CD14-positive monocyte (primary cell): ENCODE data around the gene SDK1. TPM values are rescaled to one million over a fixed set of nuclear protein-coding genes. Genes with fewer than 3 reads are reported as not detected.

ENCODE experiments used
- DNase-seq, 3 donors: peaks; one replicate each; pipeline ENCODE4 v3.0.0-alpha.2; 2011 to 2022
- H2AFZ ChIP-seq: 2 replicates; pipeline ENCODE4 v1.6.0; 2012; ENCODE audit warnings: mild to moderate bottlenecking, low read depth, low read length, inconsistent platforms; ENCODE audit not compliant: insufficient read depth, poor library complexity, severe bottlenecking
- H3K27ac ChIP-seq, 2 donors: 1 replicate in 1 of 2; 2 replicates in 1 of 2; pipeline ENCODE4 v1.5.1; 2012 to 2013; ENCODE audit warnings: low read length in 2 of 2, control low read depth in 1 of 2, inconsistent platforms in 1 of 2, low read depth in 1 of 2, mild to moderate bottlenecking in 1 of 2
- H3K27me3 ChIP-seq, 2 donors: one replicate each; pipeline versions ENCODE4 v1.6.0 to v1.6.1; 2011 to 2013; ENCODE audit warnings: low read length in 2 of 2; ENCODE audit not compliant: control insufficient read depth in 2 of 2, insufficient read depth in 2 of 2
- H3K36me3 ChIP-seq, 2 donors: replicated peaks in 1 of 2; 1 replicate in 1 of 2; 2 replicates in 1 of 2; pipeline versions ENCODE4 v1.5.1 to v1.6.1; 2012 to 2013; ENCODE audit warnings: low read length in 2 of 2, control low read depth in 1 of 2, inconsistent platforms in 1 of 2, mild to moderate bottlenecking in 1 of 2; ENCODE audit not compliant: insufficient read depth in 2 of 2, control insufficient read depth in 1 of 2
- H3K4me1 ChIP-seq, 2 donors: 1 replicate in 1 of 2; 2 replicates in 1 of 2; pipeline versions ENCODE4 v1.5.1 to v1.6.1; 2012 to 2013; ENCODE audit warnings: low read length in 2 of 2, control low read depth in 1 of 2, inconsistent platforms in 1 of 2, mild to moderate bottlenecking in 1 of 2, moderate library complexity in 1 of 2; ENCODE audit not compliant: insufficient read depth in 2 of 2, control insufficient read depth in 1 of 2
- H3K4me2 ChIP-seq: replicated peaks from 2 replicates; pipeline ENCODE3; 2012; ENCODE audit warnings: low read length, moderate library complexity, mild to moderate bottlenecking; ENCODE audit not compliant: poor library complexity, severe bottlenecking; ENCODE audit errors: extremely low read depth
- H3K4me3 ChIP-seq, 3 experiments: fragments of 200-600 bp in 1 of 3; sonication (generic) in 1 of 3; replicated peaks in 1 of 3; 1 replicate in 2 of 3; 2 replicates in 1 of 3; pipeline ENCODE4 v1.5.1; 2011 to 2013; ENCODE audit warnings: low read length in 3 of 3, mild to moderate bottlenecking in 3 of 3, control low read depth in 2 of 3, low read depth in 2 of 3, inconsistent platforms in 1 of 3, moderate library complexity in 1 of 3
- H3K79me2 ChIP-seq: 2 replicates; pipeline ENCODE4 v1.6.0; 2012; ENCODE audit warnings: mild to moderate bottlenecking, control low read depth, inconsistent platforms, low read length, moderate library complexity; ENCODE audit not compliant: insufficient read depth
- H3K9ac ChIP-seq: 2 replicates; pipeline ENCODE4 v1.6.0; 2017; ENCODE audit warnings: low read length, mild to moderate bottlenecking; ENCODE audit not compliant: insufficient read depth, poor library complexity, severe bottlenecking
- H3K9me3 ChIP-seq, 2 donors: replicated peaks in 1 of 2; 1 replicate in 1 of 2; 2 replicates in 1 of 2; pipeline versions ENCODE4 v1.5.1 to v1.6.1; 2012 to 2013; ENCODE audit warnings: low read length in 2 of 2, control low read depth in 1 of 2; ENCODE audit not compliant: control insufficient read depth in 1 of 2, insufficient read depth in 1 of 2
- H4K20me1 ChIP-seq: 2 replicates; pipeline ENCODE4 v1.6.0; 2012; ENCODE audit warnings: mild to moderate bottlenecking, low read length, control low read depth, moderate library complexity; ENCODE audit not compliant: insufficient read depth
- H3K27ac Mint-ChIP-seq, 7 donors: one replicate each; pipeline ENCODE4 v1.8.0; 2020; ENCODE audit warnings: mild to moderate bottlenecking in 7 of 7, mixed read lengths in 7 of 7, moderate library complexity in 6 of 7, inconsistent platforms in 2 of 7
- H3K27me3 Mint-ChIP-seq, 3 donors: one replicate each; pipeline ENCODE4 v1.8.0; 2021 to 2022; ENCODE audit warnings: low read depth in 3 of 3, mild to moderate bottlenecking in 3 of 3, mixed read lengths in 3 of 3, moderate library complexity in 3 of 3, inconsistent platforms in 1 of 3
- H3K36me3 Mint-ChIP-seq, 2 donors: one replicate each; pipeline ENCODE4 v1.8.0; 2020; ENCODE audit warnings: mixed read lengths in 2 of 2, inconsistent platforms in 1 of 2, mild to moderate bottlenecking in 1 of 2
- H3K4me1 Mint-ChIP-seq: one replicate; pipeline ENCODE4 v1.8.0; 2020; ENCODE audit warnings: mild to moderate bottlenecking, mixed read lengths
- H3K4me3 Mint-ChIP-seq, 2 donors: one replicate each; pipeline ENCODE4 v1.8.0; 2020; ENCODE audit warnings: mild to moderate bottlenecking in 2 of 2, mixed read lengths in 2 of 2, moderate library complexity in 1 of 2
- H3K9me3 Mint-ChIP-seq, 7 donors: one replicate each; pipeline ENCODE4 v1.8.0; 2020 to 2022; ENCODE audit warnings: mixed read lengths in 7 of 7, mild to moderate bottlenecking in 6 of 7, moderate library complexity in 6 of 7, inconsistent platforms in 2 of 7
- CTCF ChIP-seq: fragments of 200-600 bp; IDR thresholded peaks from one replicate; pipeline ENCODE4 v1.8.0; 2022; ENCODE audit warnings: antibody characterized with exemption, mild to moderate bottlenecking
- WGBS: methylation state at CpG from one replicate; pipeline ENCODE4 v1.1.5; 2013; ENCODE audit warnings: missing lambda C conversion rate; ENCODE audit not compliant: insufficient coverage; 5-methylcytosine and 5-hydroxymethylcytosine counted together
- intact Hi-C, 2 donors: fragments of 100-400 bp; cut with micrococcal nuclease; formaldehyde crosslinking; loops; one replicate each; pipeline versions ENCODE4 v1.15.0 to v1.15.1; 2023
- polyA plus RNA-seq, 3 donors: library from polyadenylated mRNA; depleted of rRNA in 1 of 3; unstranded in 2 of 3; stranded (reverse) in 1 of 3; fragments of 300-500 nt in 2 of 3; fragments of >200 nt in 1 of 3; fragmentation: Illumina TruSeq in 2 of 3; gene quantifications; 1 replicate in 2 of 3; 2 replicates in 1 of 3; pipeline ENCODE4 v1.2.3, GENCODE V29; 2012 to 2021

Gene SDK1
- polyA plus RNA-seq, 3 donors = 0.01 TPM; not detected in 2

- WGBS = 88% methylated on average over 7 of the region's 10 CpGs
- Histone ChIP-seq H3K4me1 (no peaks in the 10 kb centered on the region), H3K4me3 (no peak overlapping the region), H2AFZ (no peak overlapping the region), H4K20me1 (no peaks in the 10 kb centered on the region), H3K27ac (no peak overlapping the region), H3K36me3 (no peaks in the 10 kb centered on the region), H3K4me2 (no peak overlapping the region), H3K27me3 (peaks cover 0 to 1% of the 10 kb centered on the region in 2 donors), H3K79me2 (no peaks in the 10 kb centered on the region), H3K9ac (no peak overlapping the region), H3K9me3 (peaks cover 0 to 13% of the 10 kb centered on the region in 2 donors)
- H3K4me1 Mint-ChIP-seq = no peaks in the 10 kb centered on the region
- no peak for DNase-seq
- H3K4me3 Mint-ChIP-seq = no peak overlapping the region
- no peak for TF ChIP-seq CTCF
- H3K36me3 Mint-ChIP-seq = no peaks in the 10 kb centered on the region
- H3K27me3 Mint-ChIP-seq = peaks cover 14 to 22% (median 21%) of the 10 kb centered on the region in 3 donors
- intact Hi-C loops = loop anchor here in 1 of 2 donors (10.0 kb wide), 1 partner anchor 420 kb away; no protein-coding TSS in a partner anchor
- H3K9me3 Mint-ChIP-seq = peaks cover 5 to 17% (median 9%) of the 10 kb centered on the region in 7 donors
- no peak overlapping the region for H3K27ac Mint-ChIP-seq
Measured at GRCh38 chr7:3294432-3295100, 6.5 kb upstream of the SDK1 start.

- Histone ChIP-seq H3K4me2 (no peak overlapping the region), H3K4me1 (peaks cover 12 to 15% of the 10 kb centered on the region in 2 donors), H3K9me3 (peaks cover 4 to 10% of the 10 kb centered on the region in 2 donors), H4K20me1 (no peaks in the 10 kb centered on the region), H3K27me3 (peaks cover 11 to 18% of the 10 kb centered on the region in 2 donors), H3K9ac (no peak overlapping the region), H3K27ac (no peak overlapping the region), H3K36me3 (no peaks in the 10 kb centered on the region), H2AFZ (no peak overlapping the region), H3K4me3 (no peak overlapping the region), H3K79me2 (no peaks in the 10 kb centered on the region)
- no peak for TF ChIP-seq CTCF
- Mint-ChIP-seq H3K27ac (no peak overlapping the region), H3K4me3 (no peak overlapping the region), H3K27me3 (peaks cover 29 to 32% (median 30%) of the 10 kb centered on the region in 3 donors), H3K4me1 (peaks cover 8% of the 10 kb centered on the region), H3K9me3 (peaks cover 5 to 22% (median 9%) of the 10 kb centered on the region in 7 donors), H3K36me3 (peaks cover 0 to under 1% of the 10 kb centered on the region in 2 donors)
- intact Hi-C loops = loop anchor here in 1 of 2 donors (10.0 kb wide), 1 partner anchor 422 kb away; no protein-coding TSS in a partner anchor
- no peak for DNase-seq
- WGBS = 65% methylated on average over 2 of the region's 8 CpGs
Measured at GRCh38 chr7:3297105-3297819, 3.8 kb upstream of the SDK1 start.
